ENCODE data around the gene LRRC10B.

The LRRC10B gene

DNA sequence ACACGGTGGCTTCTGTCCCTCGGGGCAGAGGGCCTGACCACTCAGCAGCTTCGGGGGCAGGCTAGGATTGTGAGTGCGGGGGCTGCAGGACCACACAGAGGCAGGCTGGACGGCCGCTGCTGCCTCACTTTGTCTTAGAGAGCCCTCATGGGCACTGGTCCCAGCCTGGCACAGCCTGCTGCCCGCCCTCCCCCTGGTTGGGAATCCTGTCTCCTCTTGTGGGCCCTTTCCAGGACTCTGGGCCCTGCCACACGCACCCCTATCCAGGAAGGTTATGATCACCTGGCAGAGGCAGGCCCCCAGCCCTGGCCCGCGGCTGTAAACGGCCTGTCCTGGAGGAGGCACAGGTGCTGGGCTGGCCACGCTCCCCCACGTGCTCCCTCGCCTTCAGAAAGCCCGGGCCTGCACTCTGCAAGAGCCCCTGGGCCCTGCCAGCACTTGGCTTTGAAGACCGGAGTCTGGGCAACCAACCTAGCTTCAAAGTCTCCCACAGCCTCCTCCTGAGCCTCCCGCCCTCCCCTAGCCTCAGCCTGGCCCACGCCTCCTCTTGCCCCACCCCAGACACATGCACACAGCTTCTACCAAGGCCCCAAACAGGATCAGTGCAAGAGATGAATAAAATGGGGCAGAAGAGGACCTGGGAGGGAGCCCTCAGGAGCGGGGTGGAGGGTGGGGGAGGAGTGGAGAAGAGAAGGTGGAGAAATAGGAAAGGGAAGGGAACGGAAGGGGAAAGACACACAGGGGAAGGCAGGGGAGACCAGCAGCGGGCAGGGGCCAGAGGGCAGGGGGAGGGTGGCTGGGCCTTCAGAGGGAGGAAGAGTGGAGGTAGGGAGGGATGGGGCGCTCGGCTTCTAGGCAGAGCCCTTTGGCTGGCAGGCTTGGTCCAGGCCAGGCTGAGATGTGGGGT, 41.4 kb downstream of the LRRC10B start:
- no peak for DNase-seq

DNA sequence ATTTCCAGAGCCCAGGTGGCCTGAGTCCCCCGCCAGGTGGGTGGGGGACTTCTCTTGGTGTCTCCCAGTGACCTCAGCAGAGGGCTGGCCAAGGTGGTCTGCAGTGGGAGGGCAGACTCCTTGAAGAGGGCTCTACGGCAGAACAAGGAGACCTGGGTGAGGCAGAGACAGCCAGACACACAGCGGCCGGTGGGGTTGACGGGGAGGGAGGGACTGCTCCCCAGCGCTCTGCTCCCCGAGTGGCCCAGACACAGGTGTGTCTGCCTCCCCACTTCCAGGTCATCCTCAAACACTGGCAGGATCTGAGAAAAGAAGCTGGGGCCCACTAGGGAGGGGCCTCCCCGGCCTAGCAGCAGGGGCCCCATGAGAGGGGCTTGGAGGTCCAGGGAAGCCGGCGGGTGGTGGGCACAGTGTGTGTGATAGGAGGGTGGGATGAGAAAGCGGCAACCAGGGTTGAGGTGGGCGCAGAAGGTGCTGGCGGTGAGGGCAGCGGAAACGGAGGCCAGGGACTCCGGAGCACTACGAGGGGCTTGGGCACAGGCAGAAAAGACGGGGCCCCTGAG, 42.2 kb downstream of the LRRC10B start:
- no peak for DNase-seq

GRCh38 chr11:61551634-61552033, 43.1 kb downstream of the LRRC10B start:
- no peak for DNase-seq

DNA sequence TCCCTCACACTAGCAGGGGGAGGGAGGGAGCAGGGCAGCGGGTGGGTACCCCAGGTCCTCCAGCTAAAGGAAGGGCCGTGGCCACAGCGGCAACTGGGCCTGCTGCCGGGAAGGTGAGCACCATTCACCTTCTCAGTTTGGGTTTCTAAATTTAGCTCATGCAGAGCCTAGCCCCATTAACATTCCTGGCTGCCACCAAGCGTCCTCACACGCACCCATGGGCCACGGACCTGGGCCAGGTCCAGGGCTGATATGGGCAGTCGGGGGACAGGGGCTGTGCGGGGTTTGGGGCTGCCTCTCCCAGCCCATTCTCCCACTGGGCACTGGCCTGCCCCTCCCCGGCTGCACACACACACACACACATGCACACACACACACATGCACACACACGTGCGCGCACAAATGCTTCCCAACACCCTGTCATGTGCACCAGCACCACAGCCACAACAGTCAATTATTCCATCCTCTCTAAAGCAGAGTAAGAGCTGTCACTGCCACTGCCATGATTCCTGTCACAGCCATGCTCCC, 43.6 kb downstream of the LRRC10B start:
- no peak for DNase-seq

DNA sequence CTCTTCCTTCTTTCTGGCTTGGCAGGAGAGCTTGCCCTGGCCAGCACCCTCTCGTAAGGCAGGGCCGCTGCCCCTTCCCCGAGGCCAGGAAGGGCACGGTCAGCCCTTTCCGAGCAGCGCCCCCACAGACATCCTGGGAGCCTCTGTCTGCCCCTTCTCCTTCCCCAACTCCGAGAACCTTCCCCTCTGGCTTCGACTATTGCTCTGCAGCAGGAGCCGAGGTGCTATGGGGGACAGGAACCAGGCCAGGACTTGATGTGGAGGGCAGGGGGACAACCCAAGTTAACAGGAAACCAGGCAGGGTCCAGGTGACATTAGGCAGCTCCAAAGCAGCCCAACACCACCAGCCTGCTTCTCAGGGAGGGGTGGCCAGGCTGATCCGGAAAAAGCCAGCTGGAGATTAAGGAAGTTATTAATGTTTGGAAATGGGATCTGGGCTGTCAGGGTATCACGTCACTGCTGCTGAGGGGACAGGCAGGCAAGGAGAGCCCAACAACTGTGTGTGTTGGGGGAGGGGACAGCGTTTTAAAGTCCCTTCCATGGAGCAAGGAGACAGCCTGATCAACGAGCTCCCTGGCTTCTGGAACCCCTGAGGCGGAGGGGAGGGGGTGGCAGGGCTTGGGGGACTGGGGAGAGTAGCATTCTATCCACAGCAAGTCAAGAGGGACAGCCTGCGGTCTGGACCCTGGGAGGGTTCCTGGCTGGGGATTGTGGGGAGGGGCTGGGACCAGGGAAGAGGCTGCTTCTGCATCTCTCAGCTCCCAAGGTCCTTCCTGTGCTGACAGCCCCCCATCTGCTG, 45.0 kb downstream of the LRRC10B start:
- no peak for DNase-seq

- DNase-seq: no peak
Observed at GRCh38 chr11:61554172-61554988, 45.8 kb downstream of the LRRC10B start.

DNA sequence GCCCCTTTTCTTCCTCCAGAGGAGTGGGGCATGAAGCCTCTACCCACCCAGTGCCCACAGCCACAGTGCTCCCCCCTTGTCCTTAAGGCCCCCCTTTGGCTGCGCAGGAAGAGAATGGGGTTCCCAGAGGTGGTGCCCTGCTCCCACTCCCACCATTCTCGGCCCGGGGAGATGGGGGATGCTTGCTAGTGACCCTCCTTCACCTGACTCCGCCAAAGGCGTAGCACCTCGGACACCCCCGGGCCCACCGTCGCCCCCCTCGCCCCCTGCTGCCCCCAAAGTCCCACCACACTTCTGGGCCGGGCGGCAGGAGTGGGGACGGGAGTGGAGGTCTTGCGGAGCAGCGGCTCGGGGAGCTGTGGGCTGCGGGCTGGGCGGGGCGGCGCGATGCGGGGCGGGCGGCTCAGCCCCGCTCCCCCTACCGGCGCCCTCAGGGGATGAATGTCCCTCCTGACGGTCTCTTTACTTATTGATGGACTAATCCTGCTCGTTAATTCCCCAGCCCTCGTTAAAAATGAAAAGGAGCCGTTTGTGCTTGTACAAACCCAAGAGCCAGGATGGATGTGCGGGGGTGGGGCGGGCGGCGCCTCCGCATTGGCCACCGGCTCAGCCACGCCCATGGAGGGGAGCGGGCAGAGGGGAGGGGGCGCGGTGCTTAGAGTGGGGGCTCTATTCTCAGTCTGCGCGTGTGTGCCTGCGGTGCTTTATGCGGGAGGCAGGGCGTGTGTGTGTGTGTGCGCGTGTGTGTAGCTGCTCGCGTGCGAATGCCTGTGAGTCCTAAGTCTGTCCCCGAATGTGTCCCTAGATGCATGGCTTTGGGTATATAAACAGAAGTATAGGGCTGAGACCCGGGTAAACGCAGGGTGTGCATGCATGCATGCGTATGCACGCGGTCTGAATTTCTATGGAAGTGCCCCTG, 46.8 kb downstream of the LRRC10B start:
- no peak for DNase-seq

DNA sequence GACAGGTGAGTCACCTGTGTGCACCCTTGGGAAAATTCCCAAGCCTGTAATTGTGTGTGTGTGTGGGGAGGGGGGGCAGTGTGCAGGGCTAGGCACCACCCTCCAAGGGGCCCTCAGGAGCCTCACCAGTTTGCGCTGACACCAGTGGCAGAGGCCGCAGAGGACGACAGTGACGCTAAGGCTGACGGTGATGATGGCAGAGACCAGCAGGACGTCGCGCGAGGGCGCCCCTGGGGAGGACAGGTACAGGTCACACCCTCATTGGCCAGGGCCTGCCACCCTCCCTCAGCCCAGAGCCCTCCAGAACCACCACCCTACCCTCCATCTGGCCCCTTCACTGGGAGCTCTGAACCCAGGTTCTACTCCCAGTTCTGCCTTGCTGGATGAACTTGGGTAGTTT, 47.4 kb downstream of the LRRC10B start:
- DNase-seq: no peak

DNA sequence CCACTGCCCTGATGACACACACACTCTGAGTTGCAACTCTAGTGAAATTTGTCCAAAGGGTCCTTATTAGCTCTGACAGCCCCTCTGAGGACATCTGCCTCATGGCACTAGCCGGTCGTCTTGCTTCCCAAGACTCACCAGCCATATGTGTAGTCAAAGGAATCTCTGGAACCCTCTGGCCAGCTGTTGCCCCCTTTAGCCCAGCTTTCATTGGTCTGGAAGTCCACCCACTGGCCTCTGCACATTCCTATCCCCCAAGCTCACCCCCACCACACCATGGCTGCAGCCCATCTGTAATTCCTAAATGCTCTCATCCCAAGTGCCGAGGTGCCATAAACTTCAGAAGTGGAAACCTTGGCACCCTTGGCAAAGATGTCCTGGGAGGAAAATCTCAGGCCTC, 48.1 kb downstream of the LRRC10B start:
- DNase-seq: no peak
